Measurements from ENCODE around the gene BBOF1.

GRCh38 chr14:74085828-74086227 is 66.7 kb downstream of the BBOF1 start:
- TF ChIP-seq CTCF (IDR thresholded peaks at IDR 0.05; ENCODE audit: poor library complexity) (no peak), EZH2 (IDR thresholded peaks at IDR 0.05; ENCODE audit: borderline replicate concordance) (no peak)
